Stimulated activated CD8-positive, alpha-beta memory T cell treated with anti-CD3 and anti-CD28 coated beads, Interleukin-4, amount 100 ng/mL, for 4 hours (primary cell): ENCODE data around the gene C1orf87.
A peak's percentile ranks its signal among the peaks of the same experiment; 100 is the strongest.
"Not testable (repeated sequence)": the region's sequence is repeated elsewhere in the genome, so short reads cannot be mapped to it uniquely, and the experiment has no call there.

Experiments used
- DNase-seq, 2 donors: peaks; one replicate each; pipeline ENCODE4 v3.0.0-alpha.2; 2020; ENCODE audit warnings: low read depth in 2 of 2, low spot score in 1 of 2

C1orf87 gene

GRCh38 chr1:59997479-59998115, 76.0 kb downstream of the C1orf87 start:
- DNase-seq: no peak

GRCh38 chr1:59994302-59995198, 79.0 kb downstream of the C1orf87 start:
- no peak for DNase-seq

DNA sequence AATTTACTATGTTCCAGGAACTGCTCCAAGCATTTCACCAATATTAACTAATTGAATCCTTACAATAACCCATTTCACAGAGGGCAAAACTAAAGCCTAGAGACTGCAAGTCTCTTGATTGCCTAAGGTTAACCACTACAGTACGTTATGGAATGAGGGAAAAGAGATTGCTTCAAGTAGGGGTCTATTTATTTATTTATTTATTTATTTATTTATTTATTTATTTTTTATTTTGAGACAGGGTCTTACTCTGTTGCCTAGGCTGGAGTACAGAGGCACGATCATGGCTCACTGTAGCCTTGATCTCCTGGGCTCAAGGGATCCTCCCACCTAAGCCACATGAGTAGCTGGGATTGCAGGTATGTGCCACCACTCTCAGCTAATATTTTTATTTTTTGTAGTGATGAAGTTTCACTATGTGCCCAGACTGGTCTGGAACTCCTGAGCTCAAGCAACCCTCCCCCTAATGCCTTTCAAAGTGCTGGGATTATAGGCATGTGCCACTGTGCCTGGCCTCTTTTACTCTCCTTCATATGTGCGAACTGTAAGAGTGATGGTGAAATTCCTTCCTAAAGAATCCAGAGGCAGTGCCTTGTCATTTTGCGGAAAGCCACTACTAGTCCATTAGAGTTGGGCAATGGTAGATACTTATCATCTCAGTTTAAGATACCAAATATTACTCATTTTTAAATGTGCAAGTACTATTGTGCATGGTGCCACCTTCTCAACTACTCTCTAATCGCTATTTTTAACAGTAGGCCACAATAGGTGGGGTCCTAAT, 81.3 kb downstream of the C1orf87 start:
- DNase-seq: no peak

- DNase-seq: no peak
These were observed 83.1 kb downstream of the C1orf87 start for GRCh38 chr1:59990470-59990869.

- no peak for DNase-seq
These were observed 86.9 kb downstream of the C1orf87 start for GRCh38 chr1:59986516-59987310.

DNA sequence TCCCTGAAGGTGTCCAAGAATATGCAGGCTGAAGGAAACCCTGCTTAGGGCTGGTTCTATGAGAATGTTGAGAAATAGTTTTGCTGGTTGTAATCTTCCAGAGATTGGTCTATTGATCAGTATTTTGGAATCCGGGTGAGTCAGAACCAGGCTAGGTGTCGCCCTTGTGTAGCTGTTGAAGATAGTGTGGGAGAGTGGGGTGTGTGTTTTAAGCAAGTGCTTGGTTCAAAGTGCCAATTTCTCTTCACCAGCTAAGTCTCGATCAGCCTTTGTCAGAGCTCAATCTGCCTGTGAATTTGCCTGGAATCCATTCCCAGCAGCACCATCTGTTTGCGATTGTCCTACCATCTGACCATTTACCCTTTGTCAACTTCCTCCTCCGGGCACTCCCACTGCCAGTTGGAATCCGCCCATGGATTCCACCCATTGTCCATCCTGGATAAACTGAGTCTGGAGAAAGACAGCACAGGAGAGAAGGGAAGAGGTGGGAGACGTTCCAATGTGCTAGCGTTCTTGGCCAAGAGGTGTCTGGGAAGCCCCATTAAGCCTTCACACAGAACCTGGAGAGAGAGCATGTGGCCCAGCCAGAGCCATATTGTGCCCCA, 87.6 kb downstream of the C1orf87 start:
- DNase-seq: no peak

DNA sequence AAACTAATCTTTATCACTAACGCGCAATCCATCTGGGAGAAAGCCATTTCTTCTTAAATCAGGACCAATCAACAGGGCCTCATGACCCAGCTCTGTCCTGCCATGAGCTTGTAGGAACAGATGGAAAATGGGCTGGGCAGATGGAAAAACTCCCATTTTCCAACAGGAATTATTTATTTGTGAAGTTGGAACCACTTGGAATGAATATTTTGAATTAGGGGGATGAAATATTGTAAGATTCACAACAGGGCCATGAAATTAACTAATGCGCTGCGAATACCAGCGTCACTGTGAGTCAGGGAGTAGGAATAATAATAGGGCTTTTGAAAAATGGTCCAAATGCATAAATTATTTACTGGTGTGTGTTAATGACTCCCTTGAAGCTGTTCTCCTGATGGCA, 93.9 kb downstream of the C1orf87 start:
- DNase-seq: no peak

- no peak for DNase-seq
These were observed 95.1 kb downstream of the C1orf87 start for GRCh38 chr1:59978511-59978910.

DNA sequence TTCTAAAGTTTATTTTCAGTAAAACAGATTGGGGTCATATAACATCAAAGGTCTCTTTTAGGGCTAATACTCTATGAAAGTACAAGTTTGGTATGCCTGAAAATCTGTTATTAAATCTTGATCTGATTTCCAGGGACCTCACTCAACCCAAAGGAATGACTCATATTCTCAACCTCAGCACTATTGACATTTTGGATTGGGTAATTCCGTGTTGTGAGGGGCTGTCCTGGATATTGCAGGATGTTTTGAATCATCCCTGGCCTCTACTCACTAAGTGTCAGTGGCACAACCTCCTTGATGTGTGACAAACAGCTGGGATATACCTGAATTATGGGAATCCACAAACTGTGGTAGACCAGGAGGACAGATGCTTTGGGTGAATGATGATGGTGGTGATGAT, 95.5 kb downstream of the C1orf87 start:
- DNase-seq: no peak

GRCh38 chr1:59977075-59977410, 96.5 kb downstream of the C1orf87 start:
- no peak for DNase-seq

DNA sequence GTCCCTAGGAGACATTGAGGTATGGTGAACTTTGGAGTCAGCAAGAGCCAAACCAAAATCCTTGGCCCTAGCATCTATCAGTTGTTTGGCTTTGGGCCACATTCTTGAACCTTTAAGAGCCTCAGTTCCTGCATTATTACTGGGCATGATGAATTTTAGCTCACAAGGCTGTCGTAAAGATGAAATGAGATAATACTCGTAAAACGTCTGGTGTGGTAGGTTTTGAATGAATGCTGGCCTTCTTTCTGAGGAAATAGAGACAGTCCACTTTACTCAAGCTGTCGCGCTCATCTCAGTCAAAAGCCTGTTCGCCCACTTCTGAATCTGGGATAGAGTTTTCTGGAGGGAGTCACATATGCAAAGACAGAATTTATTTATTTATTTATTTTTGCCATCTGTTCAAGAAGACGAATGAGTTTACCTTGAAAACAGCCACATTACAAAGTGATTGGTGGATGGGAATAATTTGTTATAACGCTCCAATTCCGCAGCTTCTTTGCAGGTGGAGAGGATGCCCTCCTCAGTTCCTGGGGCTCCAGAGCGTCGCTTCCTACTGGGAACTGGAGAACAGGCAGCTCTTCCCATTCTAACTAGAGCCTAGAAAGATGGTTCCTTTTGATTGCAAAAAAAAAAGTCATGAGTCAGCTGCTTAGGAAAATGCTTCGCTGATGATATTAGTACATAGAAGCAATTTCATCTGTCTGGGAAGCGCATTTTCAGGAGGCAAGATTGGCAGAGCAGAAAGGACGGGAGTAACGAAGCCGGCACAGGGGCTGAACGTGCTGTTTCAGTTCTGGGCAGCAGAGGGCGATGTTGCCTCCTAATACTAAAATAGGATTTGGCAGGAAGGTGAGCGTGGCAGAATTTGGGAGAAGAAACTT, 97.1 kb downstream of the C1orf87 start:
- no peak for DNase-seq

GRCh38 chr1:59973719-59974118, 99.9 kb downstream of the C1orf87 start:
- no peak for DNase-seq

DNA sequence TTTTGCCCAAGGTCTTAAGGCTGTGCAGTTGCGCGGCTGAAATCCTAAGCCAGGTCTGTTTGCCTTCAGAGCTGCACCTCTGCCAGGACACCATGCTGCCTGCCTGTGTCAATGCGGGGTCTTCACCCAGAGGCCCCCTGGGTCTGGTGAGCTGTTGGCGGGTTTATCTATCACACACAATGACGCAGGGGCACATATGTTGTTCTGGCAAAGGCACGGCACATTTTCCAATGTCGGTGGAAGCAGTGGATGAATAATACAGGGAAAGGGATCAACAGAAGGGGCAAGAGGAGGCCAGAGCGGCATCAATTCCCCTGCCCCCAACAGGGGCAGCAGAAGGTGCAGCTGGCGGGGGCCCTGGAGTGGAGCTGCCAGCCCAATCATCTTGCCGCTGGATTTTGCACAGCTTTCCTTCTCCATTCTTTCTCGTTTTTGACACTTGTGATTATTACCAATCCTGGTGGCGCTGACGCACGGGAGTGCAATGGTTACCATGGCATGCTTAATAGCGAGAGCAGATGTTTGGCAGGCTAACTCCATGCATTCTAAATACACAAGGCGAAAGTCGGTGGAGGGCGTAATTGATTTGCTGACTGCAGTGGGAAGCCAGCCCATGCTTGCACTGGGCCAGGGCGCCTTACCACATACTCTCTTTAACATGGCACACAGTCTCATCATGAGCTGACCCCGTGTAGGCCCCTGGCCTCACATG, 101.2 kb downstream of the C1orf87 start:
- no peak for DNase-seq

DNA sequence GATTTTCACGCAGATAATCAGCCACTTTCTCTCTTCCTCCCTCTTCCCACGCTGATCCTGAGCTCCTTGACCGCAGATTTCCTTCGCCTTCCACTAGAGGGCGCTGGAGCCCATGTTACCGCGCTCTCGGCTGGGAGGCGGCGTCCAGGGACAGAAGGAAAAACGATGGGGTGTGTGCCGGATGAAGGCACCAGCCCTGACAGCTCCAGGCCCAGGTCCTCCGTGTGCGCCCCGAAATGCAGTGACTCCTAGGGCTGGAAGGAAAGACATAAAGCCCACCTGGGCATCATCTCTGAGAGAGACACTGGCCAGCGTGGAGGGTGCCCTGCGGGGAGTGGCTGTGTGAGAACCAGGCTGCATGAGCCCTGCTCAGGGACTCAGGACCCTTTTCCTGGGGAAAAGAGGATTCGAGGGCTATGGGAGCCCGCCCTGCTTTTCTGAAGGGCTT, 102.1 kb downstream of the C1orf87 start:
- DNase-seq: peak in 1 of 2 donors; percentile 12

- DNase-seq: not testable (repeated sequence)
These were observed 103.9 kb downstream of the C1orf87 start for GRCh38 chr1:59969542-59970175.

DNA sequence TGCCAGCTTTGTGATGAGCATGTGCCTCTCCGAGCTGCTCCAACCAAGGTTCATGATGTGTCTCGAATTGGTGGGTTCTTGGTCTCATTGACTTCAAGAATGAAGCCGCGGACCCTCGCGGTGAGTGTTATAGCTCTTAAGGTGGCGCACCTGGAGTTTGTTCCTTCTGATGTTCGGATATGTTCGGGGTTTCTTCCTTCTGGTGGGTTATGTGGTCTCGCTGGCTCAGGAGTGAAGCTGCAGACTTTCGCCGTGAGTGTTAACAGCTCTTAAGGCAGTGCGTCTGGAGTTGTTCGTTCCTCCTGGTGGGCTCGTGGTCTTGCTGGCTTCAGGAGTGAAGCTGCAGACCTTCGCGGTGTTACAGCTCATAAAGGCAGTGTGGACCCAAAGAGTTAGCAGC, 104.8 kb downstream of the C1orf87 start:
- not testable (repeated sequence) for DNase-seq

DNA sequence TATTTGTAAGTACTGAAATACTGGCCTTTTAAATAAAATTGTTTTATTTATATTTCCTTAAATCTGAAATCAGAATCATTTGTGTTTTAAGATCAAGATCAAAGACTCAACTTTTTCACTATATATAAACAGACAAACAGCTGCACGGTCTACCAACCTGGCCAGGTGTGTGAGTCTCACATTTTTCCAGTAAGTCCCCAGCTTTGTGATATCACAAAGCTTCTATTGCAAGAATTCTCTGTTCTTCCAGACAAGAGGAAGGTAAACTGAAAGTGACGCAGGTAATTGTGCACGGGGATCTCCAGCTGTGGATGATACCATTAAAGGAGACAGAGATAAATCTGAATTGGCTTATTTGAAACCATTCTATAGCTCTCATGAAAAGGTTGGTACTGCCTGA, 105.8 kb downstream of the C1orf87 start:
- no peak for DNase-seq

GRCh38 chr1:59967141-59967697, 106.4 kb downstream of the C1orf87 start:
- DNase-seq: no peak
